GM18505 (cell line): ENCODE results near the gene CCDC187.
"Not testable (repeated sequence)": the region's sequence is repeated elsewhere in the genome, so short reads cannot be mapped to it uniquely, and the experiment has no call there.

ENCODE experiments used
- ATAC-seq: cut with Tn5 transposase; IDR thresholded peaks from one replicate; pipeline ENCODE4 v1.9.1; 2021; ENCODE audit not compliant: unreplicated experiment
- POLR2A ChIP-seq: IDR thresholded peaks from 4 replicates; pipeline ENCODE4 v1.6.1; 2011; ENCODE audit warnings: borderline replicate concordance; ENCODE audit not compliant: insufficient read depth, insufficient read length; ENCODE audit errors: extremely low read depth

The CCDC187 gene

GRCh38 chr9:136268318-136268717, 35.6 kb downstream of the CCDC187 start:
- ATAC-seq = no peak
- no peak for TF ChIP-seq POLR2A

GRCh38 chr9:136267261-136268111, 36.4 kb downstream of the CCDC187 start:
- peak; percentile 71 for TF ChIP-seq POLR2A
- peak; percentile 83 for ATAC-seq

GRCh38 chr9:136266641-136267040, 37.3 kb downstream of the CCDC187 start:
- ATAC-seq = not testable (repeated sequence)

- no peak for TF ChIP-seq POLR2A
- ATAC-seq = no peak
These were observed 38.1 kb downstream of the CCDC187 start for GRCh38 chr9:136265561-136266355.

- no peak for ATAC-seq
- TF ChIP-seq POLR2A = no peak
These were observed 39.2 kb downstream of the CCDC187 start for GRCh38 chr9:136264441-136265405.

- ATAC-seq = no peak
- no peak for TF ChIP-seq POLR2A
These were observed 39.9 kb downstream of the CCDC187 start for GRCh38 chr9:136264031-136264430.

- no peak for ATAC-seq
- no peak for TF ChIP-seq POLR2A
These were observed 41.2 kb downstream of the CCDC187 start for GRCh38 chr9:136262671-136263178.

- ATAC-seq = no peak
- no peak for TF ChIP-seq POLR2A
These were observed 42.0 kb downstream of the CCDC187 start for GRCh38 chr9:136261686-136262430.

- no peak for TF ChIP-seq POLR2A
- no peak for ATAC-seq
These were observed 42.9 kb downstream of the CCDC187 start for GRCh38 chr9:136260936-136261472.

GRCh38 chr9:136260521-136260920, 43.4 kb downstream of the CCDC187 start:
- no peak for TF ChIP-seq POLR2A
- ATAC-seq = no peak

- no peak for TF ChIP-seq POLR2A
- ATAC-seq = no peak
These were observed 44.1 kb downstream of the CCDC187 start for GRCh38 chr9:136259836-136260235.

- TF ChIP-seq POLR2A = no peak
- no peak for ATAC-seq
These were observed 44.4 kb downstream of the CCDC187 start for GRCh38 chr9:136259517-136259813.
